GM12878 (cell line): ENCODE results near the gene STAB2. TPM values are rescaled to one million over a fixed set of nuclear protein-coding genes. Genes with fewer than 3 reads are reported as not detected.

ENCODE experiments used
- ATAC-seq: fragments of 200-7000 bp; cut with Tn5 transposase; 3 replicates; pipeline ENCODE4 v1.9.1; 2020; ENCODE audit warnings: mild to moderate bottlenecking, moderate library complexity
- BruUV-seq: library from RNA; stranded (reverse); fragments of 400-500 nt; replicated peaks from 2 replicates; lab custom pipeline; 2021; lab: Mats Ljungman, UMichigan
- CTCF ChIA-PET: fragments of 300-600 bp; sonication (Branson Sonifier 250); formaldehyde crosslinking; extraction: SDS; loops from one replicate; lab custom pipeline; 2021; ENCODE audit warnings: inconsistent platforms; lab: Yijun Ruan, JAX
- POLR2A ChIA-PET: fragments of 350-600 bp; formaldehyde crosslinking; extraction: SDS; loops from one replicate; lab custom pipeline; 2021; ENCODE audit warnings: inconsistent platforms; lab: Charles Lee
- RAD21 ChIA-PET: fragments of 300-600 bp; sonication (Branson Sonifier 250); formaldehyde crosslinking; loops from one replicate; lab custom pipeline; 2023; ENCODE audit warnings: antibody characterized with exemption; ENCODE audit not compliant: unreplicated experiment; lab: Charles Lee
- SMC1A ChIA-PET: fragments of 300-600 bp; sonication (Branson Sonifier 250); formaldehyde crosslinking; loops from one replicate; lab custom pipeline; 2023; ENCODE audit not compliant: unreplicated experiment, uncharacterized antibody; lab: Charles Lee
- DNase-seq: peaks from one replicate; pipeline ENCODE4 v3.0.0-alpha.2; 2011; ENCODE audit warnings: low read depth, low spot score
- FAIRE-seq: peaks from 3 replicates; lab custom pipeline; 2011; peaks lifted over from hg19 to GRCh38; lab: Jason Lieb, UNC
- H2AFZ ChIP-seq: 2 replicates; pipeline ENCODE4 v1.6.0; 2011; ENCODE audit warnings: low read depth, low read length, control low read depth; ENCODE audit not compliant: control insufficient read depth
- H3K27ac ChIP-seq: 2 replicates; pipeline ENCODE4 v1.5.1; 2011; ENCODE audit warnings: control low read depth; ENCODE audit not compliant: control insufficient read depth, insufficient read depth
- H3K27me3 ChIP-seq, 2 experiments: replicated peaks in 1 of 2; 2 replicates each; pipeline versions ENCODE4 v1.6.0 to v1.6.1; 2011; ENCODE audit warnings: low read length in 1 of 2; ENCODE audit not compliant: control insufficient read depth in 2 of 2, insufficient read depth in 2 of 2
- H3K36me3 ChIP-seq, 2 experiments: 2 replicates each; pipeline ENCODE4 v1.5.1; 2011; ENCODE audit warnings: low read length in 1 of 2; ENCODE audit not compliant: control insufficient read depth in 2 of 2, insufficient read depth in 2 of 2
- H3K4me1 ChIP-seq: 2 replicates; pipeline ENCODE4 v1.6.1; 2011; ENCODE audit warnings: mild to moderate bottlenecking, low read length, moderate library complexity, mixed read lengths; ENCODE audit not compliant: control insufficient read depth, insufficient read depth
- H3K4me2 ChIP-seq: 2 replicates; pipeline ENCODE4 v1.6.0; 2011; ENCODE audit warnings: control low read depth; ENCODE audit not compliant: control insufficient read depth, insufficient read depth
- H3K4me3 ChIP-seq: fragments of 200-600 bp; sonication (generic); 2 replicates; pipeline ENCODE4 v1.5.1; 2016
- H3K79me2 ChIP-seq: 2 replicates; pipeline ENCODE4 v1.6.0; 2011; ENCODE audit warnings: low read length; ENCODE audit not compliant: control insufficient read depth, insufficient read depth
- H3K9ac ChIP-seq: 2 replicates; pipeline ENCODE4 v1.8.0; 2011; ENCODE audit warnings: low read length, control low read depth, mixed read lengths; ENCODE audit not compliant: control insufficient read depth, insufficient read depth
- H3K9me3 ChIP-seq: replicated peaks from 3 replicates; pipeline ENCODE4 v1.5.1; 2011; ENCODE audit warnings: mild to moderate bottlenecking, low read length; ENCODE audit not compliant: control insufficient read depth, insufficient read depth
- H4K20me1 ChIP-seq: 2 replicates; pipeline ENCODE4 v1.6.0; 2011; ENCODE audit not compliant: control insufficient read depth, insufficient read depth
- CHD1 ChIP-seq: IDR thresholded peaks from 2 replicates; pipeline ENCODE4 v1.6.1; 2012; ENCODE audit warnings: low read depth, low read length, improper control_type of control experiment
- CHD2 ChIP-seq: IDR thresholded peaks from 2 replicates; pipeline ENCODE4 v1.6.1; 2011; ENCODE audit warnings: low read depth, low read length, improper control_type of control experiment, borderline replicate concordance
- CTCF ChIP-seq, 3 experiments: IDR thresholded peaks in 2 of 3; conservative IDR thresholded peaks in 1 of 3; 2 replicates each; pipeline ENCODE4 v1.5.1; 2011; ENCODE audit warnings: low read depth in 3 of 3, low read length in 3 of 3, mild to moderate bottlenecking in 3 of 3, control low read depth in 2 of 3, moderate library complexity in 2 of 3, inconsistent platforms in 1 of 3, mixed read lengths in 1 of 3; ENCODE audit not compliant: control insufficient read depth in 2 of 3, insufficient read depth in 1 of 3; ENCODE audit errors: extremely low read depth in 1 of 3
- ELK1 ChIP-seq: IDR thresholded peaks from 2 replicates; pipeline ENCODE4 v1.6.1; 2012; ENCODE audit warnings: low read depth, low read length, improper control_type of control experiment
- EP300 ChIP-seq, 2 experiments: fragments of 150-350 bp in 1 of 2; IDR thresholded peaks; 2 replicates each; pipeline ENCODE4 v1.6.1; 2011 to 2012; ENCODE audit warnings: low read depth in 2 of 2, low read length in 2 of 2, borderline replicate concordance in 1 of 2, improper control_type of control experiment in 1 of 2, inconsistent platforms in 1 of 2; ENCODE audit not compliant: control insufficient read depth in 1 of 2
- KAT2A ChIP-seq: conservative IDR thresholded peaks from 2 replicates; pipeline ENCODE4 v1.6.1; 2011; ENCODE audit warnings: low read depth, low read length; ENCODE audit not compliant: control insufficient read depth
- MTA2 ChIP-seq: fragments of 450-650 bp; IDR thresholded peaks from 2 replicates; pipeline ENCODE4 v1.6.1; 2016; ENCODE audit warnings: low read depth, mild to moderate bottlenecking, moderate library complexity
- NKRF ChIP-seq: fragments of 450-650 bp; conservative IDR thresholded peaks from 2 replicates; pipeline ENCODE4 v1.6.1; 2017; ENCODE audit warnings: mild to moderate bottlenecking, moderate library complexity
- RBBP5 ChIP-seq: fragments of 200-600 bp; sonication (generic); conservative IDR thresholded peaks from 2 replicates; pipeline ENCODE4 v1.6.1; 2016
- ZBTB11 ChIP-seq: fragments of 450-650 bp; formaldehyde crosslinking; IDR thresholded peaks from 2 replicates; pipeline ENCODE4 v1.5.0; 2022; ENCODE audit warnings: mild to moderate bottlenecking, missing genetic modification characterization
- ZNF217 ChIP-seq: fragments of 450-650 bp; IDR thresholded peaks from 2 replicates; pipeline ENCODE4 v1.6.1; 2017; ENCODE audit warnings: antibody characterized with exemption, mild to moderate bottlenecking
- WGBS: methylation state at CpG from one replicate; pipeline ENCODE4 v1.1.6; 2016; ENCODE audit warnings: low lambda C conversion rate; ENCODE audit not compliant: insufficient replicate concordance, insufficient coverage; ENCODE audit errors: missing lambda C conversion rate; 5-methylcytosine and 5-hydroxymethylcytosine counted together
- in situ Hi-C: fragments of 300-500 bp; cut with MboI; formaldehyde crosslinking; loops from 9 replicates; pipeline ENCODE4 v1.14.3; 2018; ENCODE audit warnings: mixed read lengths
- intact Hi-C: fragments of 100-400 bp; cut with micrococcal nuclease; formaldehyde crosslinking; loops from one replicate; pipeline ENCODE4 v1.14.2; 2022; ENCODE audit not compliant: unreplicated experiment
- polyA plus RNA-seq, 11 experiments: library from polyadenylated mRNA; depleted of rRNA in 4 of 11; unstranded in 6 of 11; stranded (reverse) in 5 of 11; fragments of >200 nt; fragmentation: Nextera tagmentation in 4 of 11; fragmentation: Illumina TruSeq in 1 of 11; extraction: Ambion mirVana in 4 of 11; extraction: Trizol in 1 of 11; gene quantifications; 1 replicate in 1 of 11; 2 replicates in 10 of 11; pipeline versions ENCODE4 v1.2.1 to v1.2.3, GENCODE V29; 2011 to 2016; ENCODE audit warnings: inconsistent platforms in 2 of 11, missing spikeins in 2 of 11, low read depth in 1 of 11
- total RNA-seq, 4 experiments: library from RNA; depleted of rRNA in 3 of 4; stranded (reverse); fragments of >200 nt in 3 of 4; fragmentation: Illumina TruSeq in 1 of 4; extraction: Trizol in 1 of 4; gene quantifications; 2 replicates each; pipeline versions ENCODE4 v1.2.1 to v1.2.3, GENCODE V29; 2013 to 2021

The STAB2 gene
- total and polyA plus RNA-seq, 10 of the 15 experiments (the other 5 are each of a cell fraction or from before 2014, with no cell fraction given), result 0.37 TPM; not detected in 9

- no peak for TF ChIP-seq ZBTB11 (CRISPR knock-in tag)
- TF ChIP-seq MTA2, result no peak
- no peak for TF ChIP-seq CTCF (IDR thresholded peaks at IDR 0.05 in 2 of 3, conservative IDR thresholded peaks at IDR 0.05 in 1 of 3; ENCODE audit: control insufficient read depth in 2 of 3, extremely low read depth in 1 of 3, insufficient read depth in 1 of 3, low read depth in 3 of 3, low read length in 3 of 3)
These were observed 52.9 kb downstream of the STAB2 start (continued) for GRCh38 chr12:103639983-103640382.

- DNase-seq (peak; percentile 11), FAIRE-seq (peak; percentile 35), ATAC-seq (peak; percentile 65)
- Histone ChIP-seq H2AFZ (peak overlapping the region; percentile 51; the same call in 1 of the 2 replicates), H3K79me2 (no peaks in the 10 kb centered on the region), H3K27me3 (no peaks in the 10 kb centered on the region; a peak in 1 of 4 replicates), H3K36me3 (no peaks in the 10 kb centered on the region; a peak in 1 of 4 replicates), H3K27ac (peak overlapping the region; percentile 18; the same call in 1 of the 2 replicates), H3K9ac (no peak overlapping the region), H3K4me2 (no peak overlapping the region), H3K4me1 (peaks cover 4% of the 10 kb centered on the region; the same call in 1 of the 2 replicates), H3K9me3 (peaks cover 4% of the 10 kb centered on the region; the same call in 2 of the 3 replicates)
- 0% methylated on average over 1 of the region's 1 CpG for WGBS
- in situ Hi-C loops, result no loop called here
- BruUV-seq, result no TSS peak
- SMC1A ChIA-PET, result interaction anchor here (0.9 kb wide), 1 partner anchor 8 kb away, joined by 3 read pairs; no protein-coding TSS in a partner anchor
- RAD21 ChIA-PET, result no interaction called here
- POLR2A ChIA-PET, result no interaction called here
- TF ChIP-seq CHD2 (no peak), NKRF (no peak), KAT2A (no peak), ELK1 (no peak), ZNF217 (no peak), CHD1 (no peak), EP300 (IDR thresholded peaks at IDR 0.05; ENCODE audit: borderline replicate concordance in 1 of 2, control insufficient read depth in 1 of 2, low read depth in 2 of 2, low read length in 2 of 2) (no peak), RBBP5 (no peak)
- TF ChIP-seq, all 136 proteins: peak for 0
- intact Hi-C loops, result no loop called here
- no peaks in the 10 kb centered on the region for H4K20me1 ChIP-seq
- CTCF ChIA-PET, result interaction anchor here (2.0 to 2.6 kb wide), 2 partner anchors 7 to 9 kb away, joined by 11 to 13 read pairs; no protein-coding TSS in a partner anchor
- H3K4me3 ChIP-seq, result no peak overlapping the region
These were observed 53.3 kb downstream of the STAB2 start for GRCh38 chr12:103640410-103640809.
